PFSK-1 (cell line): ENCODE measurements around the gene IL1A.

Experiments
- FOXP2 ChIP-seq: optimal IDR thresholded peaks from 2 replicates; pipeline ENCODE3; 2011; ENCODE audit warnings: borderline replicate concordance, control low read depth, inconsistent platforms; ENCODE audit not compliant: insufficient read depth; ENCODE audit errors: extremely low read length, extremely low read depth
- POLR2AphosphoS5 ChIP-seq: IDR thresholded peaks from 2 replicates; pipeline ENCODE4 v1.6.1; 2012; ENCODE audit warnings: low read depth, mild to moderate bottlenecking, control low read depth, low read length, moderate library complexity
- REST ChIP-seq, 2 experiments: IDR thresholded peaks; 2 replicates each; pipeline versions ENCODE4 v1.6.1 to v1.8.0; 2011 to 2012; ENCODE audit warnings: low read depth in 2 of 2, low read length in 2 of 2, control low read depth in 1 of 2, inconsistent platforms in 1 of 2, mild to moderate bottlenecking in 1 of 2, moderate library complexity in 1 of 2; ENCODE audit not compliant: insufficient read depth in 1 of 2
- SIN3A ChIP-seq: IDR thresholded peaks from 2 replicates; pipeline ENCODE4 v1.6.1; 2012; ENCODE audit warnings: mild to moderate bottlenecking, low read length, moderate library complexity, borderline replicate concordance; ENCODE audit not compliant: insufficient read depth
- TAF1 ChIP-seq: IDR thresholded peaks from 2 replicates; pipeline ENCODE4 v1.6.1; 2012; ENCODE audit warnings: low read length, control low read depth, borderline replicate concordance; ENCODE audit not compliant: insufficient read depth

The IL1A gene

DNA sequence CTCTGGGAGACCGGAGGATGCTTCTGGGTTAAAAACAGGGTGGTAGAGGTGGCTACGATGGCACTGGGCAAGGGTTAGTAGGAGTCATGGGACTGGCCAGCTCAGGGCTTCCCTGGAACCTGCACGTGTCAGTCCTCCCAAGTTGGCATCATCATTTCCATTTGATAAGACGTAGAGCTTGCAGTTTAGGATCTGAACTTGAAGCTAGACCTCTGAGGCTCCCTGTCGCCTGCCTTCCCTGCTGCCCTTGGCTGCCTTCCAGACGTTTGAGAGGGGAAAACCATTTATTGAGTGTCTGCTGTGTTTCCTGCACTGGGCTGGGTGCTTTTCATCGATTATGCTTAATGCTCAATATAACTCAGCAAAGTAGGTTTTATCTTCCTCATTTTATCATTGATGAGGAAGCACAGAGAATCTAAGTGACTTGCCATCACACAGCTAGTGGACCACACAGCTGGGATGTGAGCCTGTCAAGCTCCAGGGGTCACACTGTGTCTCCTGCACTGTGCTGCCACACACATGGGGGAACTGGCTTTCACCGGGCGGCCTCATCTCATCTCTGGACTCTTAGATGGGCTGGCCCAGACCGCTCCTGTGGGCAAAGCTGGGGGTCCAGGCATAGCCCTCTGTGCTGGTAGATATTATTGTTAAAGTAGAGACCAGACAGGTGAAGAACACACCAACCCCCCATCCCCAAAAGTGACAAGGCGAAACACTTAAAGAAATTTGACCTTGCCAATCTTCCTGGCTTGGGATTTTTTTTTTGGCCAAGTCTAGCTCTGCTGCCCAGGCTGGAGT lies 55.7 kb downstream of the IL1A start:
- TF ChIP-seq POLR2AphosphoS5 (no peak), TAF1 (no peak), REST (IDR thresholded peaks at IDR 0.05; ENCODE audit: insufficient read depth in 1 of 2, low read depth in 2 of 2, low read length in 2 of 2) (no peak), FOXP2 (no peak)

DNA sequence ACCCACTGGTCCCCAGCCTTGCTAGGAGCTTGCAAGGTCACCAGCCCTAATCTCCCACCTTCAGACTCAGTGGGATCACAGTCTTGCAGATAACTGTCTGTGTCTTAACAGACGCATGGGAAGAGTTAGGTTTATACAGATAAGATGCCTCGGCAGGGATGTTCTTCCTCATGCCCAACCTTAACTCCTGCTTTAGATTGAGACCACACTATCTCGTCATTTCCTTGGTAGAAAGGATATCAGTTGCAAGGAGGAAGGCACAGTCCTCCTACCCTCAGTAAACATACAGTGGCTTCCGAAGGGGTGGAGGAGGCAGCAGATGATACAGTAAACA lies 56.3 kb downstream of the IL1A start:
- TF ChIP-seq TAF1 = no peak
- TF ChIP-seq SIN3A = no peak
- TF ChIP-seq REST (IDR thresholded peaks at IDR 0.05; ENCODE audit: insufficient read depth in 1 of 2, low read depth in 2 of 2, low read length in 2 of 2) = no peak
- no peak for TF ChIP-seq POLR2AphosphoS5
- TF ChIP-seq FOXP2 = no peak

GRCh38 chr2:112727276-112728028 lies 56.8 kb downstream of the IL1A start:
- no peak for TF ChIP-seq POLR2AphosphoS5
- TF ChIP-seq SIN3A = no peak
- TF ChIP-seq FOXP2 = no peak
- no peak for TF ChIP-seq REST (IDR thresholded peaks at IDR 0.05; ENCODE audit: insufficient read depth in 1 of 2, low read depth in 2 of 2, low read length in 2 of 2)
- TF ChIP-seq TAF1 = no peak

DNA sequence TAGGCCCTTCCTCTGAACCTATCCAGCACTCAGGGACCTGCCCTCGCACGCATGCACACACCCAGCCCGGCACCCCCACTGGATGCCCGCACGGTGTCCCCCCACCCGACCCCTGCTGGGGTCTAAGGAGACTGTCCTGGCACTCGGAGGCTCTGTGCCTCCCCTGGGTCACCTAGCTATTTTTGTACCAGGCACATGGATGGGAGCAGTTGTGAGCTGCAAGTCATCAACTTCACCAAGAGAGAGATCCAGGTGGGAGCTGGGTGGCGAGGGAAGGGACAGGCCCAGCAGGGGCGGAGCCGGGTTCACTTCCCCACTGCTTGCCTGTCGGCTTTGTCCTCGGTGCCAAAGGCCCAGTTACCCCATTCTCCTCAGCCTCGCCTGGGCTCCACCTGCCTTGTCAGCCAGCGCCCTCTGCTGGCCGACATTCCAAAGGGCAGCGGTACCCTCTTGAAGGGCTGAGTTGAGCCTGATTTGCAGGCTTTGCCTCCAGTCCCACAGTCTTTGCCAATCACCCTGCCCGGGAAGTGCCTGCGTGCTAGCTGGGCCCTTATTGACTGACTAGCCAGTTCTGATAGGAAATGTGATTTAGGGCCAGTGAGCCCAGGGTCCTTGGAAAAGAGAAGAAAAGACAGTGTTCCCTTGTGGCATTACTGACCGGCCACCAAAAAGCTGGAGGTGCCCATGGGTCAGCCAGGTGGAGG lies 57.7 kb downstream of the IL1A start:
- no peak for TF ChIP-seq REST (IDR thresholded peaks at IDR 0.05; ENCODE audit: insufficient read depth in 1 of 2, low read depth in 2 of 2, low read length in 2 of 2)
